ENCODE data around the gene DGAT2. TPM values are rescaled to one million over a fixed set of nuclear protein-coding genes. Genes with fewer than 3 reads are reported as not detected.
"Not testable (repeated sequence)": the region's sequence is repeated elsewhere in the genome, so short reads cannot be mapped to it uniquely, and the experiment has no call there.

The DGAT2 gene
- total and polyA plus RNA-seq, 2 donors from 2014 or later, result 1.4 to 7.0 TPM

DNA sequence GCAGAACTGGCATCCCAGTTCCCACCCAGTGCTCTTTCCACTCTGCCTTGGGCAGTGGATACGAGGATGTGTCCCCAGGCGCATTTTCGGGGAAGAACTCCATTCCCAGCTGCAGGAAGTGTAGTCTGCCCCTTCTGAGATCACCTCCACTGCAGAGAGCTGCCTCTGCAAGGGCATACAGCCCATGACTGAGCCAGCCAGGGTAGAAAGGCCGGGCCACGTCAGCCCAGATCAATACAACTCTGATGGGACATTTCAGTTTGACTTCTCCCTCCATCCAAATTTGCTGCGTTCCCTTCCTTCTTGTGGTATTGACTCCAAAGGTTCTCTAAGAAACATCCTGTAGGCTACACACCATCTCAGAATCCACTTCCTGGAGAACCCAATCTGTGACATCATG, 31.3 kb upstream of the DGAT2 start:
- Histone ChIP-seq H3K9ac (ENCODE audit: low read length in 3 of 3) (no peak overlapping the region), H3K36me3 (ENCODE audit: control insufficient read depth in 2 of 3, insufficient read depth in 3 of 3, low read length in 3 of 3) (no peaks in the 10 kb centered on the region), H3K4me3 (ENCODE audit: low read length in 3 of 3) (no peak overlapping the region), H3K4me1 (ENCODE audit: control insufficient read depth in 2 of 3, insufficient read depth in 2 of 3, low read depth in 1 of 3, low read length in 3 of 3) (peaks cover 0 to 3% (median 0%) of the 10 kb centered on the region in 3 donors), H3K9me3 (ENCODE audit: control insufficient read depth in 2 of 3, insufficient read depth in 1 of 3, low read length in 3 of 3) (no peaks in the 10 kb centered on the region), H3K27me3 (ENCODE audit: control insufficient read depth, insufficient read depth, low read length) (no peaks in the 10 kb centered on the region), H3K27ac (ENCODE audit: low read depth in 2 of 2, low read length in 2 of 2) (no peak overlapping the region)
- TF ChIP-seq CTCF (IDR thresholded peaks at IDR 0.05; ENCODE audit: borderline replicate concordance, extremely low read depth, insufficient read depth), result no peak
- intact Hi-C loops (cut with DNase I), result no loop called here
- FAIRE-seq (no peak), DNase-seq (no peak)

GRCh38 chr11:75740681-75741080, 27.9 kb upstream of the DGAT2 start:
- no peak for FAIRE-seq
- H3K36me3 ChIP-seq (ENCODE audit: control insufficient read depth in 2 of 3, insufficient read depth in 3 of 3, low read length in 3 of 3), result no peaks in the 10 kb centered on the region
- TF ChIP-seq CTCF (IDR thresholded peaks at IDR 0.05; ENCODE audit: borderline replicate concordance, extremely low read depth, insufficient read depth), result no peak

GRCh38 chr11:75743159-75743558, 25.4 kb upstream of the DGAT2 start:
- H3K4me3 ChIP-seq (ENCODE audit: low read length in 3 of 3); DNase-seq; H3K9ac ChIP-seq (ENCODE audit: low read length in 3 of 3); FAIRE-seq; H3K9me3 ChIP-seq (ENCODE audit: control insufficient read depth in 2 of 3, insufficient read depth in 1 of 3, low read length in 3 of 3); H3K4me1 ChIP-seq (ENCODE audit: control insufficient read depth in 2 of 3, insufficient read depth in 2 of 3, low read depth in 1 of 3, low read length in 3 of 3); H3K27ac ChIP-seq (ENCODE audit: low read depth in 2 of 2, low read length in 2 of 2); H3K36me3 ChIP-seq (ENCODE audit: control insufficient read depth in 2 of 3, insufficient read depth in 3 of 3, low read length in 3 of 3); H3K27me3 ChIP-seq (ENCODE audit: control insufficient read depth, insufficient read depth, low read length); intact Hi-C loops (cut with DNase I): not testable (repeated sequence)

More at GRCh38 chr11:75740681-75741080, 27.9 kb upstream of the DGAT2 start:
- no peak for DNase-seq
- Histone ChIP-seq H3K27me3 (ENCODE audit: control insufficient read depth, insufficient read depth, low read length) (no peaks in the 10 kb centered on the region), H3K4me3 (ENCODE audit: low read length in 3 of 3) (no peak overlapping the region), H3K9ac (ENCODE audit: low read length in 3 of 3) (no peak overlapping the region), H3K9me3 (ENCODE audit: control insufficient read depth in 2 of 3, insufficient read depth in 1 of 3, low read length in 3 of 3) (no peaks in the 10 kb centered on the region), H3K4me1 (ENCODE audit: control insufficient read depth in 2 of 3, insufficient read depth in 2 of 3, low read depth in 1 of 3, low read length in 3 of 3) (peaks cover 0 to 3% (median 2%) of the 10 kb centered on the region in 3 donors), H3K27ac (ENCODE audit: low read depth in 2 of 2, low read length in 2 of 2) (no peak overlapping the region)
- intact Hi-C loops (cut with DNase I), result no loop called here

DNA sequence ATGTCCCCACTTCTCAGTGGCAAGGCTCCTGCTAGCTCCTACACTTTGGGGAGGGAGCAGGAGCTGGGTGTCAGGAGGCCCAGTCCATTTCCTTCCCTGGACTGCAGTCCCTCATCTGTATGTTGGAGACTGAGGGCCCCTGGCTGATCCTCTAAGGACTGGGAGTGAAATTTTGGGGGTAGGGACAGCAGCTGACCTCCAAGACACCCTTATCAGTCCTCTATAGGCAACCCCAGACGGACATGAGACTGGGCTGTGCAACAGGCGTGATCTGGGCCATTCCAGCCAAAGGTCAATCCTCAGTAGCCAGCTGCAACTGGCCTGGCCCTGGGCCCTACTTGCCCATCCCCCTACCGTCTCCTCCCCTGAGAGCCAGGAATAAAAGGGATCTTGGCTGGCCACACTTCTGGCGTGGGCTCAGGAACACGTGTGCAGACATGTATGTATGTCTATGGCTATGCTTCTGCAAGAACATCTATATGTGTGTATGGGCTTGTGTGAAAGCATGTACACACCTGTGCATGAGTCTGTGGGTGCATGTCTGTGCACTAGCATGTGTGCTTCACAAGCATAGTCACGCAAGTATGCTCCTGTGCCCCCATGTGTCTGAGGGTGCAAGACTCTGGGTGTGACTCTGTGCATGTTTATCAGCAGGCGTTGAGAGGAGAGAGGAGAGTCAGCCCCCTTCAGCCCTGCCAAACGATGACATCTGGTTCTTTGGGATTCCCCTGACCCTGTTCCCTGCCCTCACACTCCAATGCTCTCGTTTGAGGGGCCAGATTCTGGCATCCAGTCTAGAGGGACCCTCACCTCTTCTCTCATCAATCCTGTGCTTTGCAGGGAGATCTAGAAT, 24.6 kb upstream of the DGAT2 start:
- no peak for FAIRE-seq

More for the DNA sequence above, 24.6 kb upstream of the DGAT2 start:
- H3K9ac ChIP-seq (ENCODE audit: low read length in 3 of 3), result no peak overlapping the region
- H3K9me3 ChIP-seq (ENCODE audit: control insufficient read depth in 2 of 3, insufficient read depth in 1 of 3, low read length in 3 of 3), result no peaks in the 10 kb centered on the region
- peaks cover 0 to 3% (median 2%) of the 10 kb centered on the region in 3 donors for H3K4me1 ChIP-seq (ENCODE audit: control insufficient read depth in 2 of 3, insufficient read depth in 2 of 3, low read depth in 1 of 3, low read length in 3 of 3)
- no peak overlapping the region for H3K27ac ChIP-seq (ENCODE audit: low read depth in 2 of 2, low read length in 2 of 2)
- no peaks in the 10 kb centered on the region for H3K36me3 ChIP-seq (ENCODE audit: control insufficient read depth in 2 of 3, insufficient read depth in 3 of 3, low read length in 3 of 3)
- H3K4me3 ChIP-seq (ENCODE audit: low read length in 3 of 3), result no peak overlapping the region
- intact Hi-C loops (cut with DNase I), result no loop called here
- no peak for DNase-seq
- no peak for TF ChIP-seq CTCF (IDR thresholded peaks at IDR 0.05; ENCODE audit: borderline replicate concordance, extremely low read depth, insufficient read depth)
- H3K27me3 ChIP-seq (ENCODE audit: control insufficient read depth, insufficient read depth, low read length), result no peaks in the 10 kb centered on the region

All from kidney (tissue), 14 donors.